ENCODE results near the gene RGS7.

The RGS7 gene

GRCh38 chr1:240936911-240937668, 419.9 kb downstream of the RGS7 start:
- Histone ChIP-seq H3K27me3 (ENCODE audit: control insufficient read depth, insufficient read depth, low read length) (no peaks in the 10 kb centered on the region), H3K4me3 (ENCODE audit: low read length) (no peak overlapping the region), H3K4me2 (ENCODE audit: low read length) (no peak overlapping the region), H3K9ac (ENCODE audit: low read depth, low read length) (no peak overlapping the region), H3K9me3 (replicated peaks; ENCODE audit: low read length) (peaks cover 12% of the 10 kb centered on the region), H3K36me3 (ENCODE audit: insufficient read depth, low read length) (no peaks in the 10 kb centered on the region), H3K4me1 (ENCODE audit: control insufficient read depth, insufficient read depth, low read length) (no peaks in the 10 kb centered on the region)

GRCh38 chr1:240935920-240936319, 421.1 kb downstream of the RGS7 start:
- Histone ChIP-seq H3K36me3 (ENCODE audit: insufficient read depth, low read length) (no peaks in the 10 kb centered on the region), H3K4me3 (ENCODE audit: low read length) (no peak overlapping the region), H3K9me3 (replicated peaks; ENCODE audit: low read length) (peaks cover 12% of the 10 kb centered on the region), H3K4me1 (ENCODE audit: control insufficient read depth, insufficient read depth, low read length) (no peaks in the 10 kb centered on the region), H3K4me2 (ENCODE audit: low read length) (no peak overlapping the region), H3K27me3 (ENCODE audit: control insufficient read depth, insufficient read depth, low read length) (no peaks in the 10 kb centered on the region), H3K9ac (ENCODE audit: low read depth, low read length) (no peak overlapping the region)

- Histone ChIP-seq H3K27me3 (ENCODE audit: control insufficient read depth, insufficient read depth, low read length) (no peaks in the 10 kb centered on the region), H3K36me3 (ENCODE audit: insufficient read depth, low read length) (no peaks in the 10 kb centered on the region), H3K4me2 (ENCODE audit: low read length) (no peak overlapping the region), H3K9me3 (replicated peaks; ENCODE audit: low read length) (no peaks in the 10 kb centered on the region), H3K4me3 (ENCODE audit: low read length) (no peak overlapping the region), H3K9ac (ENCODE audit: low read depth, low read length) (no peak overlapping the region), H3K4me1 (ENCODE audit: control insufficient read depth, insufficient read depth, low read length) (no peaks in the 10 kb centered on the region)
These were observed 426.0 kb downstream of the RGS7 start for GRCh38 chr1:240931031-240931430.

- Histone ChIP-seq H3K9me3 (replicated peaks; ENCODE audit: low read length) (no peaks in the 10 kb centered on the region), H3K4me1 (ENCODE audit: control insufficient read depth, insufficient read depth, low read length) (no peaks in the 10 kb centered on the region), H3K36me3 (ENCODE audit: insufficient read depth, low read length) (no peaks in the 10 kb centered on the region), H3K4me3 (ENCODE audit: low read length) (no peak overlapping the region), H3K27me3 (ENCODE audit: control insufficient read depth, insufficient read depth, low read length) (no peaks in the 10 kb centered on the region), H3K9ac (ENCODE audit: low read depth, low read length) (no peak overlapping the region), H3K4me2 (ENCODE audit: low read length) (no peak overlapping the region)
These were observed 428.7 kb downstream of the RGS7 start for GRCh38 chr1:240928265-240928664.

- no peak overlapping the region for H3K9ac ChIP-seq (ENCODE audit: low read depth, low read length)
- no peaks in the 10 kb centered on the region for H3K27me3 ChIP-seq (ENCODE audit: control insufficient read depth, insufficient read depth, low read length)
- no peaks in the 10 kb centered on the region for H3K36me3 ChIP-seq (ENCODE audit: insufficient read depth, low read length)
- no peaks in the 10 kb centered on the region for H3K4me1 ChIP-seq (ENCODE audit: control insufficient read depth, insufficient read depth, low read length)
- no peak overlapping the region for H3K4me3 ChIP-seq (ENCODE audit: low read length)
- no peaks in the 10 kb centered on the region for H3K9me3 ChIP-seq (replicated peaks; ENCODE audit: low read length)
- H3K4me2 ChIP-seq (ENCODE audit: low read length): no peak overlapping the region
These were observed 429.2 kb downstream of the RGS7 start for GRCh38 chr1:240927821-240928220.

GRCh38 chr1:240925273-240925672, 431.7 kb downstream of the RGS7 start:
- Histone ChIP-seq H3K36me3 (ENCODE audit: insufficient read depth, low read length) (no peaks in the 10 kb centered on the region), H3K4me3 (ENCODE audit: low read length) (no peak overlapping the region), H3K27me3 (ENCODE audit: control insufficient read depth, insufficient read depth, low read length) (no peaks in the 10 kb centered on the region)

GRCh38 chr1:240917976-240918375, 439.0 kb downstream of the RGS7 start:
- Histone ChIP-seq H3K4me3 (ENCODE audit: low read length) (no peak overlapping the region), H3K4me2 (ENCODE audit: low read length) (no peak overlapping the region), H3K9me3 (replicated peaks; ENCODE audit: low read length) (no peaks in the 10 kb centered on the region), H3K9ac (ENCODE audit: low read depth, low read length) (no peak overlapping the region), H3K27me3 (ENCODE audit: control insufficient read depth, insufficient read depth, low read length) (no peaks in the 10 kb centered on the region), H3K36me3 (ENCODE audit: insufficient read depth, low read length) (no peaks in the 10 kb centered on the region), H3K4me1 (ENCODE audit: control insufficient read depth, insufficient read depth, low read length) (no peaks in the 10 kb centered on the region)

More at GRCh38 chr1:240925273-240925672, 431.7 kb downstream of the RGS7 start:
- H3K9ac ChIP-seq (ENCODE audit: low read depth, low read length): no peak overlapping the region
- H3K4me1 ChIP-seq (ENCODE audit: control insufficient read depth, insufficient read depth, low read length): no peaks in the 10 kb centered on the region
- H3K9me3 ChIP-seq (replicated peaks; ENCODE audit: low read length): no peaks in the 10 kb centered on the region
- H3K4me2 ChIP-seq (ENCODE audit: low read length): no peak overlapping the region

GRCh38 chr1:240914506-240914905, 442.5 kb downstream of the RGS7 start:
- H3K36me3 ChIP-seq (ENCODE audit: insufficient read depth, low read length): no peaks in the 10 kb centered on the region

GRCh38 chr1:240912821-240913220, 444.2 kb downstream of the RGS7 start:
- Histone ChIP-seq H3K4me1 (ENCODE audit: control insufficient read depth, insufficient read depth, low read length) (no peaks in the 10 kb centered on the region), H3K9ac (ENCODE audit: low read depth, low read length) (no peak overlapping the region), H3K9me3 (replicated peaks; ENCODE audit: low read length) (no peaks in the 10 kb centered on the region), H3K36me3 (ENCODE audit: insufficient read depth, low read length) (no peaks in the 10 kb centered on the region), H3K27me3 (ENCODE audit: control insufficient read depth, insufficient read depth, low read length) (no peaks in the 10 kb centered on the region), H3K4me2 (ENCODE audit: low read length) (no peak overlapping the region), H3K4me3 (ENCODE audit: low read length) (no peak overlapping the region)

More at GRCh38 chr1:240914506-240914905, 442.5 kb downstream of the RGS7 start:
- H3K4me3 ChIP-seq (ENCODE audit: low read length): no peak overlapping the region
- H3K27me3 ChIP-seq (ENCODE audit: control insufficient read depth, insufficient read depth, low read length): no peaks in the 10 kb centered on the region
- H3K9me3 ChIP-seq (replicated peaks; ENCODE audit: low read length): no peaks in the 10 kb centered on the region
- no peak overlapping the region for H3K4me2 ChIP-seq (ENCODE audit: low read length)
- H3K9ac ChIP-seq (ENCODE audit: low read depth, low read length): no peak overlapping the region
- no peaks in the 10 kb centered on the region for H3K4me1 ChIP-seq (ENCODE audit: control insufficient read depth, insufficient read depth, low read length)

- Histone ChIP-seq H3K4me3 (ENCODE audit: low read length) (no peak overlapping the region), H3K4me1 (ENCODE audit: control insufficient read depth, insufficient read depth, low read length) (no peaks in the 10 kb centered on the region), H3K9me3 (replicated peaks; ENCODE audit: low read length) (no peaks in the 10 kb centered on the region), H3K36me3 (ENCODE audit: insufficient read depth, low read length) (no peaks in the 10 kb centered on the region), H3K27me3 (ENCODE audit: control insufficient read depth, insufficient read depth, low read length) (no peaks in the 10 kb centered on the region), H3K4me2 (ENCODE audit: low read length) (no peak overlapping the region), H3K9ac (ENCODE audit: low read depth, low read length) (no peak overlapping the region)
These were observed 447.1 kb downstream of the RGS7 start for GRCh38 chr1:240909701-240910457.

GRCh38 chr1:240906477-240906876, 450.5 kb downstream of the RGS7 start:
- Histone ChIP-seq H3K4me3 (ENCODE audit: low read length) (no peak overlapping the region), H3K4me1 (ENCODE audit: control insufficient read depth, insufficient read depth, low read length) (no peaks in the 10 kb centered on the region), H3K27me3 (ENCODE audit: control insufficient read depth, insufficient read depth, low read length) (no peaks in the 10 kb centered on the region), H3K4me2 (ENCODE audit: low read length) (no peak overlapping the region), H3K9ac (ENCODE audit: low read depth, low read length) (no peak overlapping the region), H3K9me3 (replicated peaks; ENCODE audit: low read length) (no peaks in the 10 kb centered on the region), H3K36me3 (ENCODE audit: insufficient read depth, low read length) (no peaks in the 10 kb centered on the region)
